Measurements from ENCODE around the gene HOXA6. TPM values are rescaled to one million over a fixed set of nuclear protein-coding genes. Genes with fewer than 3 reads are reported as not detected.

Gene HOXA6
- total RNA-seq, 1 experiment from 2014 or later = not detected

DNA sequence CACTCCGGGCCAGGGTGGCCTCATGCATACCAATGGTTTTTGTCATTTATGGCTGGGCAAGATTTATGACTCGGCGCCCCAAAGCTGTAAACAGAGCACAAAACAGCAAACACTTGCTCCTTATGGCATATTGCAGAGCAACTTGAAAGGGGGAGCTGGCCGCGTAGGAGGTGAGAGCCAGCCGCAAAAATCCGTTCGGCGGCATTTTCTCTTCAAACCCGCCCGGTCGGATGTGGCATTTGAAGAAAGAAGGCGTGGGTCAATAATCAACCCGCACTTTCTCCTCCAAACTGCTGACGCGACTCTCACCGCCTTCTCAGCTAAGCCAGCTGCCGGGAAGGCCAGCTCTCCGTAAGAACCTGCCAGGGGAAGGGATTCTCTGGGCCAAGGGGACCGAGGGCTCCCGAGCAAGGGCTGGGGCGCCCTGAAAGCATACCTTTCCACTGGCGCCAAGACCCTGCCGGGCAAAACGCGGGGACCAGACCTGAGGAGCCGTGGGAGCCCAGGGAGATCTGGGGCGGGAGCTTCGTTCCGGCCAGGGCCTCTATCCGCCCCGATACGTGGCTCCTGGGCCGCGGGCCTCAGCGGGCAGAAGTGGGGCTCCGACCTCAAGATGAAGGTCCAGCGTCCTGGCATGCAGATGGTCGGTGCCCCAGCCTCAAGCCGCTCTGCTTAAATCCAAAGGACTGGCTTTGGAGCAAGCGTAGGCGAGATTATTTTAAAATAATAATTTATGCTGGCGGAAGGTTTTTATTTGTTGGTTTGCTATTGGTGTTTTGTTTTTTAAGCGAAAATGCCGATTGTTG is 32.1 kb downstream of the HOXA6 start:
- H4K91ac ChIP-seq (ENCODE audit: insufficient read length, low read depth, low read length) = no peak overlapping the region
- H2BK20ac ChIP-seq (ENCODE audit: low read depth, low read length, poor library complexity, severe bottlenecking) = no peak overlapping the region
- no peak overlapping the region for H3K4ac ChIP-seq (ENCODE audit: low read depth, low read length)
- no peak overlapping the region for H4K8ac ChIP-seq (replicated peaks; ENCODE audit: insufficient read length, low read depth, low read length)
- H4K5ac ChIP-seq (ENCODE audit: insufficient read length, low read depth, low read length) = no peak overlapping the region
- H2BK12ac ChIP-seq (ENCODE audit: insufficient read length, low read depth, low read length) = no peak overlapping the region
- no peaks in the 10 kb centered on the region for H3K9me3 ChIP-seq (ENCODE audit: control insufficient read depth, low read depth, low read length)
- WGBS (ENCODE audit: extremely low coverage, insufficient read length, low lambda C conversion rate) = no CpG with 5 or more reads among the region's 45 CpGs
- H2BK15ac ChIP-seq (ENCODE audit: low read depth, low read length) = no peak overlapping the region
- Mint-ChIP-seq H3K4me3 (no peak overlapping the region), H3K27me3 (ENCODE audit: low read depth) (peaks cover 98% of the 10 kb centered on the region), H3K4me1 (peaks cover 8 to 19% of the 10 kb centered on the region in 2 experiments; a peak in 3 of 4 replicates), H3K27ac (no peak overlapping the region), H3K36me3 (ENCODE audit: insufficient read depth in 1 of 3, low read depth in 3 of 3) (peaks cover 0 to 5% (median 0%) of the 10 kb centered on the region in 3 experiments; a peak in 1 of 7 replicates), H3K9me3 (peaks cover 0 to 7% of the 10 kb centered on the region in 2 experiments; a peak in 3 of 5 replicates)
- H2BK120ac ChIP-seq (ENCODE audit: low read depth, low read length, poor library complexity, severe bottlenecking) = no peak overlapping the region
- no peak overlapping the region for H3K9ac ChIP-seq (ENCODE audit: extremely low read depth, insufficient read length, low read length)
- H3K4me1 ChIP-seq (ENCODE audit: insufficient read depth, low read length) = no peaks in the 10 kb centered on the region
- H3K79me1 ChIP-seq (ENCODE audit: insufficient read depth, low read depth, low read length, poor library complexity, severe bottlenecking) = no peaks in the 10 kb centered on the region
- H2AFZ ChIP-seq (ENCODE audit: low read length) = no peak overlapping the region
- H3K14ac ChIP-seq (ENCODE audit: insufficient read depth, low read length) = no peak overlapping the region
- no peak overlapping the region for H2AK5ac ChIP-seq (ENCODE audit: insufficient read length, low read length)
- no peaks in the 10 kb centered on the region for H4K20me1 ChIP-seq (ENCODE audit: control insufficient read depth, insufficient read depth, insufficient read length)
- H2BK5ac ChIP-seq (ENCODE audit: insufficient read length, low read length) = no peak overlapping the region
- H3K23me2 ChIP-seq (ENCODE audit: insufficient read length, low read depth, low read length, poor library complexity, severe bottlenecking) = peaks cover 3% of the 10 kb centered on the region
- no peak overlapping the region for H3K23ac ChIP-seq (ENCODE audit: insufficient read length, low read depth, low read length)
- H3K56ac ChIP-seq (ENCODE audit: insufficient read length, low read depth, low read length) = no peak overlapping the region
- no peak overlapping the region for H3K27ac ChIP-seq (ENCODE audit: insufficient read length, low read depth, low read length)
- H3K4me2 ChIP-seq (ENCODE audit: insufficient read depth, insufficient read length, low read length) = no peak overlapping the region
- no peak overlapping the region for H3T11ph ChIP-seq (ENCODE audit: low read length)
- H3K79me2 ChIP-seq (ENCODE audit: insufficient read depth, low read length) = no peaks in the 10 kb centered on the region
- peaks cover 97% of the 10 kb centered on the region for H3K27me3 ChIP-seq (ENCODE audit: insufficient read depth, low read length)
- TF ChIP-seq, protein P1, sequence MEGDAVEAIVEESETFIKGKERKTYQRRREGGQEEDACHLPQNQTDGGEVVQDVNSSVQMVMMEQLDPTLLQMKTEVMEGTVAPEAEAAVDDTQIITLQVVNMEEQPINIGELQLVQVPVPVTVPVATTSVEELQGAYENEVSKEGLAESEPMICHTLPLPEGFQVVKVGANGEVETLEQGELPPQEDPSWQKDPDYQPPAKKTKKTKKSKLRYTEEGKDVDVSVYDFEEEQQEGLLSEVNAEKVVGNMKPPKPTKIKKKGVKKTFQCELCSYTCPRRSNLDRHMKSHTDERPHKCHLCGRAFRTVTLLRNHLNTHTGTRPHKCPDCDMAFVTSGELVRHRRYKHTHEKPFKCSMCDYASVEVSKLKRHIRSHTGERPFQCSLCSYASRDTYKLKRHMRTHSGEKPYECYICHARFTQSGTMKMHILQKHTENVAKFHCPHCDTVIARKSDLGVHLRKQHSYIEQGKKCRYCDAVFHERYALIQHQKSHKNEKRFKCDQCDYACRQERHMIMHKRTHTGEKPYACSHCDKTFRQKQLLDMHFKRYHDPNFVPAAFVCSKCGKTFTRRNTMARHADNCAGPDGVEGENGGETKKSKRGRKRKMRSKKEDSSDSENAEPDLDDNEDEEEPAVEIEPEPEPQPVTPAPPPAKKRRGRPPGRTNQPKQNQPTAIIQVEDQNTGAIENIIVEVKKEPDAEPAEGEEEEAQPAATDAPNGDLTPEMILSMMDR (conservative IDR thresholded peaks at IDR 0.05) = no peak
- no peak overlapping the region for H3K18ac ChIP-seq (ENCODE audit: insufficient read length, low read depth, low read length)
- no peak for DNase-seq

Measured in H9 (cell line).